ENCODE measurements around the gene PNP.

DNA sequence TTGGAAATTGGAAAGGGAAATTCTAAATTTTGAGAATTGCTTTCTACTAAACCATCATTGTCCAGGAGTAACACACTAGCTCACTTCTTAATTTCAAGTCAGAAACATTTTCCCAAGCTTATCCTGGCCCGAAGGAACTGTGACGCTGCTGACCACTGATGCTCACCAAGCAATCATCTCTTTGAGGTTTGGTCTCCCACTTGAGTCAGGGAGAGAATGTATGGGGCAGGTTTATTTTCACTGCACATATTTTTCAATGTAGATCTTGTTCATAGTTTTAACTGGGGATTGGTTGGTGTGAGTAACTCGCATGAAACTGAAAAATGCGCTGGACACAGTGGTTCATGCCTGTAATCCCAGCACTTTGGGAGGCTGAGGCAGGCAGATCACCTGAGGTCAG lies 23.3 kb downstream of the PNP start:
- TF ChIP-seq, protein P1, sequence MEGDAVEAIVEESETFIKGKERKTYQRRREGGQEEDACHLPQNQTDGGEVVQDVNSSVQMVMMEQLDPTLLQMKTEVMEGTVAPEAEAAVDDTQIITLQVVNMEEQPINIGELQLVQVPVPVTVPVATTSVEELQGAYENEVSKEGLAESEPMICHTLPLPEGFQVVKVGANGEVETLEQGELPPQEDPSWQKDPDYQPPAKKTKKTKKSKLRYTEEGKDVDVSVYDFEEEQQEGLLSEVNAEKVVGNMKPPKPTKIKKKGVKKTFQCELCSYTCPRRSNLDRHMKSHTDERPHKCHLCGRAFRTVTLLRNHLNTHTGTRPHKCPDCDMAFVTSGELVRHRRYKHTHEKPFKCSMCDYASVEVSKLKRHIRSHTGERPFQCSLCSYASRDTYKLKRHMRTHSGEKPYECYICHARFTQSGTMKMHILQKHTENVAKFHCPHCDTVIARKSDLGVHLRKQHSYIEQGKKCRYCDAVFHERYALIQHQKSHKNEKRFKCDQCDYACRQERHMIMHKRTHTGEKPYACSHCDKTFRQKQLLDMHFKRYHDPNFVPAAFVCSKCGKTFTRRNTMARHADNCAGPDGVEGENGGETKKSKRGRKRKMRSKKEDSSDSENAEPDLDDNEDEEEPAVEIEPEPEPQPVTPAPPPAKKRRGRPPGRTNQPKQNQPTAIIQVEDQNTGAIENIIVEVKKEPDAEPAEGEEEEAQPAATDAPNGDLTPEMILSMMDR (IDR thresholded peaks at IDR 0.05; ENCODE audit: insufficient read depth, low read depth, low read length), result no peak
- TF ChIP-seq EZH2 (IDR thresholded peaks at IDR 0.05; ENCODE audit: insufficient read depth, low read length), result no peak
